GM12874 (cell line): ENCODE results near the gene ACD.
A peak's percentile ranks its signal among the peaks of the same experiment; 100 is the strongest.

Source experiments
- CTCF ChIP-seq: IDR thresholded peaks from 2 replicates; pipeline ENCODE4 v1.5.1; 2011; ENCODE audit warnings: low read depth, mild to moderate bottlenecking, control low read depth, low read length, moderate library complexity; ENCODE audit not compliant: insufficient read depth

ACD gene

GRCh38 chr16:67663877-67664222, 3.8 kb upstream of the ACD start:
- no peak for TF ChIP-seq CTCF

DNA sequence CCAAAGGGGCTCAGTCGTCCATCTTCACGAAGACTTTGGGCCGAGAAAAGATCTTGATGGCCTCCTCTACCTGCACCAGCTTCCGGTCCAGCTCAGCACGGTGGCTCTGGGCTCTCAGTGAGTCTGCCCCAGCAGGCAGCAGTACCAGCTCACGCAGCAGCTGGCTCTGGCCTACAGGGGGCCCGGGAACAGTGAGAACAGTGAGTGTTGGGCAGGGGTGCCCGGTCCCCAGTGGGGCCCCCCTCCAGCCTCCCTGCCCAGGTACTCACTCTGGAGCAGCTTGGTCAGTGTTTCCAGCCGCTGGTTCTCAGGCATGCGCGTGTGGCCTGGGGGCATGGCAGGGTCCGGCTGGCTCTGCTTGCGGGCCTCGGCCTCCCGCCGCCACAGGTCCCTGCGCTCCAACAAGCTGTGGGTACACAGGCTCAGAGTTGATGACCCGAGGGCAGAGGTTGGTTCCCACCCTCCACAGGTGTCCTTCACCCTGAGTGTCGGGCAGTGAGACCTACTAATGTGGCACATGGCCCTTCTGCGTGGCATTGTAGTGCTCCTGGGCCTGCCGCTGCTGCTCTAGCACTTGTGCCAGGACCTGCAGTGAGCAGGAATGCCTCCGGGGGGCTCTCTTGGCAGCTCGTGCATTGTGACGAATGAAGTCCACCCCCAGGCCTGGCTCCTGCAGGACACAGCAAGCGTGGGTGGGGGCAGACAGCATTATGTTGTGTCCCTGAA, 3.3 kb upstream of the ACD start:
- peak; percentile 51; the same call in 1 of the 2 replicates for TF ChIP-seq CTCF

DNA sequence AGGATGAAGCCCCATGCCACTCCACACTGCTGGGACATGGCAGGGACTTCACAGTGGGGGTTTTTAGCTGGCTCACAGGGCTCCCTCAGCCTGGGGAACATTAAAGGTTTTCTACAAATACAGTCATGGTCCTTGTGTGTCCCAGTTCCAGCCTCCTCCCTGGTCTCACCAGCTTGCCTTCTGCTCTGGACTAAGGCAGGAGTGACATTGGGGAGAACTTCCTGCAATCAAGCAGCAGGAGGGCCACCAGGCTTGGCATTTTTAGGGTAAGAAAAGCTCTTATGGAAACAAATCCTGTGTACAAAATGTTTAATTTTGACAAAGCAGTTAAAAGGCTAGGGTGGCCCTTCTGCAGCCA, 2.6 kb upstream of the ACD start:
- no peak for TF ChIP-seq CTCF

- TF ChIP-seq CTCF, result no peak
Observed at GRCh38 chr16:67661886-67662652, 2.0 kb upstream of the ACD start.

GRCh38 chr16:67661101-67661761, 1.2 kb upstream of the ACD start:
- no peak for TF ChIP-seq CTCF

DNA sequence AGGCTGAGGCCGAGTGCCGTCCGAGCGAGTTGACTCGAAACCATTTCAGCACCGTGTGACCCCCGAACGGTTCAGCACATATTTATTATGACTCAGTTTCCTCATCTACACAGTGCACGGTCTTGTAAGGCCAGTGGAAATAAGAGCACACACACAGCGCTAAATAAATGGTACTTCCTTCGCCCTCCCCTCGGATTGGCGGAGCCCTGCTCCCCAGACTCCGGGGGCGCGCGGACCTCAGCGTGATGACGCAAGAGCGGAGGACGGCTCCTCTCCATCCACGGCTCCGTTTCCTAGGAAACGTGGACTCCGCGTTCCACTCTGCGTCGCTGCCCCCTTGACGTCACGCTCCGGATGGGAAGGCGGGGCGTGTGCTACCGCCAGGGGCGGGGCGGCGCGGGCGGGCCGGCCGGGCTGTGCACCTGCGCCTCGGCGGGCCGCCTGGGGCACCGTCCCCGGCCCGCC, 536 bp upstream of the ACD start, which contains the start of gene PARD6A:
Gene PARD6A, plus strand, starts transcription at position 397 of the 465 bp plus-strand sequence. CDS start 79 bp downstream, outside the sequence.
- no peak for TF ChIP-seq CTCF
